ENCODE results near the gene SLC1A6. TPM values are rescaled to one million over a fixed set of nuclear protein-coding genes. Genes with fewer than 3 reads are reported as not detected.

SLC1A6 gene
- total and polyA plus RNA-seq, 2 donors from 2014 or later: not detected

- no peak for FAIRE-seq
- H3K27ac ChIP-seq (ENCODE audit: low read depth in 2 of 2, low read length in 2 of 2): no peak within 1 kb of the TSS
- no peaks in the 10 kb centered on the region for H3K9me3 ChIP-seq (ENCODE audit: control insufficient read depth in 2 of 3, insufficient read depth in 1 of 3, low read length in 3 of 3)
- H3K4me3 ChIP-seq (ENCODE audit: low read length in 3 of 3): no peak within 1 kb of the TSS
- intact Hi-C loops (cut with DNase I): no loop called here
- no peak for TF ChIP-seq CTCF (IDR thresholded peaks at IDR 0.05; ENCODE audit: borderline replicate concordance, extremely low read depth, insufficient read depth)
- no peak within 1 kb of the TSS for H3K9ac ChIP-seq (ENCODE audit: low read length in 3 of 3)
- no peaks in the 10 kb centered on the region for H3K27me3 ChIP-seq (ENCODE audit: control insufficient read depth, insufficient read depth, low read length)
- H3K4me1 ChIP-seq (ENCODE audit: control insufficient read depth in 2 of 3, insufficient read depth in 2 of 3, low read depth in 1 of 3, low read length in 3 of 3): no peaks in the 10 kb centered on the region
- H3K36me3 ChIP-seq (ENCODE audit: control insufficient read depth in 2 of 3, insufficient read depth in 3 of 3, low read length in 3 of 3): no peaks in the 10 kb centered on the region
- DNase-seq: no peak
Measured at GRCh38 chr19:14941189-14941588, 38.5 kb downstream of the SLC1A6 start, which contains the start of gene OR7C2. OR7C2 (plus strand) TSS chr19:14941489; CDS start chr19:14941489, 0 bp downstream.

GRCh38 chr19:14940266-14940665 lies 39.4 kb downstream of the SLC1A6 start:
- Histone ChIP-seq H3K4me3 (ENCODE audit: low read length in 3 of 3) (no peak overlapping the region), H3K27ac (ENCODE audit: low read depth in 2 of 2, low read length in 2 of 2) (no peak overlapping the region), H3K9ac (ENCODE audit: low read length in 3 of 3) (no peak overlapping the region), H3K9me3 (ENCODE audit: control insufficient read depth in 2 of 3, insufficient read depth in 1 of 3, low read length in 3 of 3) (no peaks in the 10 kb centered on the region), H3K27me3 (ENCODE audit: control insufficient read depth, insufficient read depth, low read length) (no peaks in the 10 kb centered on the region), H3K4me1 (ENCODE audit: control insufficient read depth in 2 of 3, insufficient read depth in 2 of 3, low read depth in 1 of 3, low read length in 3 of 3) (no peaks in the 10 kb centered on the region), H3K36me3 (ENCODE audit: control insufficient read depth in 2 of 3, insufficient read depth in 3 of 3, low read length in 3 of 3) (no peaks in the 10 kb centered on the region)
- DNase-seq: no peak
- TF ChIP-seq CTCF (IDR thresholded peaks at IDR 0.05; ENCODE audit: borderline replicate concordance, extremely low read depth, insufficient read depth): no peak
- FAIRE-seq: no peak
- intact Hi-C loops (cut with DNase I): no loop called here

GRCh38 chr19:14933506-14933905 lies 46.2 kb downstream of the SLC1A6 start:
- Histone ChIP-seq H3K9me3 (ENCODE audit: control insufficient read depth in 2 of 3, insufficient read depth in 1 of 3, low read length in 3 of 3) (no peaks in the 10 kb centered on the region), H3K36me3 (ENCODE audit: control insufficient read depth in 2 of 3, insufficient read depth in 3 of 3, low read length in 3 of 3) (no peaks in the 10 kb centered on the region), H3K4me3 (ENCODE audit: low read length in 3 of 3) (no peak overlapping the region), H3K27me3 (ENCODE audit: control insufficient read depth, insufficient read depth, low read length) (no peaks in the 10 kb centered on the region), H3K4me1 (ENCODE audit: control insufficient read depth in 2 of 3, insufficient read depth in 2 of 3, low read depth in 1 of 3, low read length in 3 of 3) (no peaks in the 10 kb centered on the region), H3K27ac (ENCODE audit: low read depth in 2 of 2, low read length in 2 of 2) (no peak overlapping the region), H3K9ac (ENCODE audit: low read length in 3 of 3) (no peak overlapping the region)
- DNase-seq (no peak), FAIRE-seq (no peak)
- intact Hi-C loops (cut with DNase I): no loop called here
- no peak for TF ChIP-seq CTCF (IDR thresholded peaks at IDR 0.05; ENCODE audit: borderline replicate concordance, extremely low read depth, insufficient read depth)

- no peaks in the 10 kb centered on the region for H3K36me3 ChIP-seq (ENCODE audit: control insufficient read depth in 2 of 3, insufficient read depth in 3 of 3, low read length in 3 of 3)
Measured at GRCh38 chr19:14916848-14917247, 62.8 kb downstream of the SLC1A6 start.

More at GRCh38 chr19:14916848-14917247, 62.8 kb downstream of the SLC1A6 start:
- intact Hi-C loops (cut with DNase I): no loop called here
- no peak for TF ChIP-seq CTCF (IDR thresholded peaks at IDR 0.05; ENCODE audit: borderline replicate concordance, extremely low read depth, insufficient read depth)
- H3K4me3 ChIP-seq (ENCODE audit: low read length in 3 of 3): no peak overlapping the region
- no peak overlapping the region for H3K27ac ChIP-seq (ENCODE audit: low read depth in 2 of 2, low read length in 2 of 2)
- no peak overlapping the region for H3K9ac ChIP-seq (ENCODE audit: low read length in 3 of 3)
- no peaks in the 10 kb centered on the region for H3K27me3 ChIP-seq (ENCODE audit: control insufficient read depth, insufficient read depth, low read length)
- no peaks in the 10 kb centered on the region for H3K9me3 ChIP-seq (ENCODE audit: control insufficient read depth in 2 of 3, insufficient read depth in 1 of 3, low read length in 3 of 3)
- DNase-seq: no peak
- H3K4me1 ChIP-seq (ENCODE audit: control insufficient read depth in 2 of 3, insufficient read depth in 2 of 3, low read depth in 1 of 3, low read length in 3 of 3): no peaks in the 10 kb centered on the region
- no peak for FAIRE-seq
